GM18508 (cell line): Measurements from ENCODE around the gene FAM25A.

Source experiments
- ATAC-seq: cut with Tn5 transposase; IDR thresholded peaks from one replicate; pipeline ENCODE4 v1.9.1; 2021; ENCODE audit warnings: moderate number of reproducible peaks; ENCODE audit not compliant: insufficient read depth, unreplicated experiment

Gene FAM25A

DNA sequence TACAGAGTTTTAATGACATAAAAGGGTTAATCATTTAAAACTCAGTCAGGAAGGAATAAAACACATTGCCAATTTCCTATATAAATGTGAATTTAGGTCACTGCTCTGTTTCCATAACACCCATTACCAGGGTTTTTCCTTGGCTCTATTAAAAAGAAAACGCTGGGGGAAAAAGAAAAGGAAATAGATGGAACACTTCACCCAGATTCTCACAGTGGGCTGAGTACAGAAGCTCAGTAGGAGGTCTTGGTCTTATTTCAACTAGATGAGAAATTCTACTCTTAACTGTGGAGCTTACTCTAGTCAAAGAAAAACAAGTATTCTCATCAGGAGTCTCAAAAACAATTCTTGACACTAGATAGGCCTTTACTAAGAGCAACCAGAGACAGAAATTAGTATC lies 38.1 kb downstream of the FAM25A start:
- no peak for ATAC-seq

DNA sequence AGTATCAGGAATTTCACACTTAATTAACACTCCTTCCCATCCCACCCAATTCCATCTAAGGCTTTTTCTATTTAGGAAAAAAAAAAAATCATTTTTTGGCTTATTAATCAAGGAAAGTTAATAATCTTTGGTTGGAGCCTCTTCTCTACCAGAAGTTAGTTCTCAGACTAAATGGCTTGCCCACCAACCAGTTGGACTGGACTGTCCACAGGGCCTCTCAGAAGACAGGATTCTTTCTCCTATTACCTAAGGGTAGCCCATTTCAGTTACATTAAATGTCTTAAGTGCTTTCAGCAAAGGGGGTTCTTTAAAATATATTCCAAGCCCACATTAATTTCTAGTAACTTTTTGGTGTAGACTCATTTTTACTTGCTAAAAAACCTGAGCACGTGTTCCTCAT lies 39.3 kb downstream of the FAM25A start:
- no peak for ATAC-seq

DNA sequence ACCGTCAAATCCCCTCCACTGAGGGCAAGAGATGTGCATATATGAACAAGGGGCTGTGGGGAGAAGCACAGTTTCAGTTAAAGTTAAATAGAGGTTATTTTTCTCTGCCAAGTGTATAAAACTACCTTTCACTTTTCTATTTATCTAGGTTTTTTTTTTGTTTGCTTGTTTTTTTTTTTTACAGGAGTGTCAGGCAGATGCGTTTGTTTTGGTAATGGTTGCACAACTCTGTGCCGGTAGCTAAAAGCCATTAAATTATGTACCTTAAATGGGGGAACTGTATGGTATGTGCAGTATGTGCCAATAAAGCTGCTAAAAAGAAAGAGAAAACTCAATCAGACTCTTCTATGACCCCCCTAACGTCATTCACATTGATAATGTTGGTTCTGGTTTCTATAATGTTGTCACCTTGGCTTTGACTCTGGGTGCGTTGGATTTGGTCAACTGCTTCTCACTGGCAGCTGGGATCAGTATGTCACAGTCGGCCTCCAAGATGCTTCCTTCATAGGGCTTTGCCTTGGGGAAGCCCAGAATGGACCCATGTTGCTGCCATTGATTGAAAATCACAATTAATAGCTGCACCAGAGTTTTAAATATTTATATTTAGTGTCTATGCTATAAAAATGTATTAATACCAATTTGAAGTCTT lies 40.3 kb downstream of the FAM25A start:
- no peak for ATAC-seq

- ATAC-seq = no peak
Measured at GRCh38 chr10:87064651-87065050, 44.6 kb downstream of the FAM25A start.

GRCh38 chr10:87066178-87066577 lies 46.1 kb downstream of the FAM25A start:
- ATAC-seq = no peak

- no peak for ATAC-seq
Measured at GRCh38 chr10:87066865-87067264, 46.8 kb downstream of the FAM25A start.

- no peak for ATAC-seq
Measured at GRCh38 chr10:87068281-87068680, 48.2 kb downstream of the FAM25A start.

DNA sequence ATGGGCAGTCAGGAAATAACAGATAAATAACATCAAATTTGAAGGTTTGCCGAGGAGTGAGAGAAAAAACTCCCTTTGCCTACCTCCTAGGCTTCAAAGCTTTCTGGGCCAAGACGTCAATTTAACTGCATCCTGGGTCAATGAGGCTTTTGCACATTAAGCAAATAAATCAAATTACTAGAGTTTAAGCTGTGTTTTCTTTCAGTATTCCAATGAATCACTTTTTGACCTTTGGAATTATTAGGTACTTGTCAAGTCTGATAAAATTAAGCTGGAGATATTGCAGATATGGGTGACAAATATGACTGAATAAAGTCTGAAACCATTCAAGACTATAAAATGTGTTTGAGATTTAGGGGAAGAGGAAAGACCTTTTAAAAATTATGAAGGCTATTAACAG lies 52.4 kb downstream of the FAM25A start:
- no peak for ATAC-seq
